HCT116 (cell line): ENCODE measurements around the gene TLR5. TPM values are rescaled to one million over a fixed set of nuclear protein-coding genes. Genes with fewer than 3 reads are reported as not detected.

Source experiments
- ATAC-seq: fragments of 200-7000 bp; cut with Tn5 transposase; 2 replicates; pipeline ENCODE4 v1.9.1; 2020; ENCODE audit warnings: mild to moderate bottlenecking, moderate library complexity
- BruUV-seq: library from RNA; stranded (reverse); fragments of 400-500 nt; replicated peaks from 2 replicates; lab custom pipeline; 2021; lab: Mats Ljungman, UMichigan
- CTCF ChIA-PET: fragments of 300-600 bp; sonication (Branson Sonifier 250); formaldehyde crosslinking; loops from one replicate; lab custom pipeline; 2021; ENCODE audit warnings: antibody characterized with exemption; lab: Charles Lee
- POLR2A ChIA-PET: fragments of 300-600, 350-600 bp; sonication (Branson Sonifier 250); formaldehyde crosslinking; loops from one replicate; lab custom pipeline; 2021; ENCODE audit warnings: antibody characterized with exemption; lab: Charles Lee
- RAD21 ChIA-PET, 2 experiments: fragments of 300-600 bp; sonication (Branson Sonifier 250); formaldehyde crosslinking; loops; one replicate each; lab custom pipeline; 2023; ENCODE audit warnings: low total read pairs in 2 of 2; ENCODE audit not compliant: uncharacterized antibody in 2 of 2, unreplicated experiment in 2 of 2, low non-redundant PET in 1 of 2; lab: Charles Lee
- DNase-seq: peaks from one replicate; pipeline ENCODE4 v3.0.0-alpha.2; 2010; ENCODE audit warnings: low read depth, low spot score
- H2AFZ ChIP-seq: fragments of 200-600 bp; shearing (Covaris generic), sonication (generic); 2 replicates; pipeline ENCODE4 v1.6.1; 2017; ENCODE audit warnings: low read depth, mixed run types, mixed read lengths, antibody characterized with exemption, low read length; ENCODE audit not compliant: poor library complexity, severe bottlenecking
- H3K27ac ChIP-seq: 2 replicates; pipeline ENCODE4 v1.5.1; 2012; ENCODE audit warnings: low read depth, low read length
- H3K27me3 ChIP-seq: fragments of 200-600 bp; sonication (generic); 2 replicates; pipeline ENCODE4 v1.6.1; 2016; ENCODE audit warnings: mixed run types, low read length, mixed read lengths; ENCODE audit not compliant: insufficient read depth
- H3K36me3 ChIP-seq, 2 experiments: fragments of 200-500 bp in 1 of 2; fragments of 200-600 bp in 1 of 2; sonication (Bioruptor generic) in 1 of 2; sonication (generic) in 1 of 2; 2 replicates each; pipeline versions ENCODE4 v1.5.1 to v1.6.1; 2014 to 2016; ENCODE audit warnings: low read length in 2 of 2, inconsistent platforms in 1 of 2, mixed read lengths in 1 of 2, mixed run types in 1 of 2; ENCODE audit not compliant: insufficient read depth in 2 of 2, control insufficient read depth in 1 of 2
- H3K4me1 ChIP-seq, 2 experiments: fragments of 200-600 bp in 1 of 2; sonication (generic) in 1 of 2; 2 replicates each; pipeline versions ENCODE4 v1.5.1 to v1.6.1; 2012 to 2017; ENCODE audit warnings: low read length in 2 of 2, inconsistent platforms in 1 of 2, mild to moderate bottlenecking in 1 of 2, mixed read lengths in 1 of 2, mixed run types in 1 of 2, moderate library complexity in 1 of 2; ENCODE audit not compliant: insufficient read depth in 2 of 2, control insufficient read depth in 1 of 2
- H3K4me2 ChIP-seq: fragments of 200-600 bp; sonication (generic); 2 replicates; pipeline ENCODE4 v1.6.1; 2017; ENCODE audit warnings: mixed run types, low read length, mixed read lengths
- H3K4me3 ChIP-seq, 2 experiments: fragments of 200-600 bp in 1 of 2; sonication (generic) in 1 of 2; replicated peaks in 1 of 2; 2 replicates each; pipeline ENCODE4 v1.5.1; 2011 to 2016; ENCODE audit warnings: low read length in 2 of 2, control low read depth in 1 of 2, low read depth in 1 of 2, mild to moderate bottlenecking in 1 of 2, mixed read lengths in 1 of 2, mixed run types in 1 of 2
- H3K79me2 ChIP-seq: fragments of 200-600 bp; sonication (generic); 2 replicates; pipeline ENCODE4 v1.6.1; 2017; ENCODE audit warnings: mild to moderate bottlenecking, mixed run types, low read length, moderate library complexity, mixed read lengths; ENCODE audit not compliant: insufficient read depth
- H3K9ac ChIP-seq: fragments of 200-600 bp; sonication (generic); 2 replicates; pipeline ENCODE4 v1.6.1; 2016; ENCODE audit warnings: low read length, mixed read lengths
- H3K9me2 ChIP-seq: fragments of 200-600 bp; sonication (generic), shearing (Covaris generic); 2 replicates; pipeline ENCODE4 v1.6.1; 2017; ENCODE audit warnings: mixed run types, mild to moderate bottlenecking, moderate library complexity; ENCODE audit not compliant: insufficient read depth
- H3K9me3 ChIP-seq, 2 experiments: fragments of 200-500 bp in 1 of 2; fragments of 200-600 bp in 1 of 2; sonication (Bioruptor generic) in 1 of 2; sonication (generic) in 1 of 2; 2 replicates each; pipeline ENCODE4 v1.6.1; 2014 to 2017; ENCODE audit warnings: low read length in 2 of 2, mixed read lengths in 2 of 2, inconsistent platforms in 1 of 2, low read depth in 1 of 2, mild to moderate bottlenecking in 1 of 2, mixed run types in 1 of 2, moderate library complexity in 1 of 2; ENCODE audit not compliant: control insufficient read depth in 1 of 2, insufficient read depth in 1 of 2
- H4K20me1 ChIP-seq: fragments of 200-600 bp; sonication (generic), shearing (Covaris generic); 2 replicates; pipeline ENCODE4 v1.6.1; 2017; ENCODE audit warnings: mixed run types, mild to moderate bottlenecking, moderate library complexity; ENCODE audit not compliant: insufficient read depth
- ATF3 ChIP-seq: IDR thresholded peaks from 2 replicates; pipeline ENCODE4 v1.6.1; 2012
- EZH2 ChIP-seq: fragments of 200-600 bp; sonication (generic); IDR thresholded peaks from 2 replicates; pipeline ENCODE4 v1.6.1; 2017; ENCODE audit warnings: antibody characterized with exemption, mixed run types
- FOSL1 ChIP-seq: IDR thresholded peaks from 2 replicates; pipeline ENCODE4 v1.6.1; 2012; ENCODE audit warnings: low read depth
- JUND ChIP-seq: IDR thresholded peaks from 2 replicates; pipeline ENCODE4 v1.6.1; 2012
- MAX ChIP-seq: IDR thresholded peaks from 2 replicates; pipeline ENCODE4 v1.6.1; 2012
- POLR2A ChIP-seq: IDR thresholded peaks from 2 replicates; pipeline ENCODE4 v1.7.0; 2011; ENCODE audit warnings: borderline replicate concordance; ENCODE audit not compliant: insufficient read depth, insufficient read length; ENCODE audit errors: extremely low read depth
- SIN3A ChIP-seq: IDR thresholded peaks from 2 replicates; pipeline ENCODE4 v1.6.1; 2012; ENCODE audit warnings: low read depth
- TCF7L2 ChIP-seq: IDR thresholded peaks from 2 replicates; pipeline ENCODE4 v1.7.0; 2011; ENCODE audit warnings: borderline replicate concordance, inconsistent platforms; ENCODE audit not compliant: insufficient read depth, insufficient read length; ENCODE audit errors: extremely low read depth
- YY1 ChIP-seq: IDR thresholded peaks from 2 replicates; pipeline ENCODE4 v1.6.1; 2011; ENCODE audit warnings: low read length, low read depth, moderate library complexity, mild to moderate bottlenecking; ENCODE audit not compliant: insufficient replicate concordance; ENCODE audit errors: extremely low read depth
- ZFX ChIP-seq: fragments of 450-650 bp; IDR thresholded peaks from 2 replicates; pipeline ENCODE4 v1.6.1; 2017
- ZNF274 ChIP-seq: fragments of 200-500 bp; sonication (Bioruptor generic); IDR thresholded peaks from 2 replicates; pipeline ENCODE4 v1.6.1; 2014; ENCODE audit warnings: mild to moderate bottlenecking, low read depth, low read length, inconsistent platforms
- intact Hi-C: fragments of 100-400 bp; cut with micrococcal nuclease; formaldehyde crosslinking; loops from 2 replicates; pipeline ENCODE4 v1.10.0; 2022
- total RNA-seq: library from RNA; stranded (reverse); gene quantifications from one replicate; pipeline ENCODE4 v1.2.1, GENCODE V29; 2021; ENCODE audit not compliant: unreplicated experiment

TLR5 gene
- total RNA-seq, 1 experiment from 2014 or later, result 1.2 TPM

GRCh38 chr1:223068900-223069665 is 74.0 kb downstream of the TLR5 start:
- TF ChIP-seq FOSL1 (no peak), ZNF274 (no peak), MAX (no peak), JUND (no peak), ATF3 (no peak), POLR2A (no peak), YY1 (no peak), TCF7L2 (no peak), ZFX (no peak), SIN3A (no peak), EZH2 (no peak)
- intact Hi-C loops, result no loop called here

More at GRCh38 chr1:223068900-223069665, 74.0 kb downstream of the TLR5 start:
- H3K9ac ChIP-seq, result no peak overlapping the region
- H3K79me2 ChIP-seq, result no peaks in the 10 kb centered on the region
- H3K4me3 ChIP-seq, result no peak overlapping the region
- H3K9me3 ChIP-seq, result no peaks in the 10 kb centered on the region
- H3K4me1 ChIP-seq, result no peaks in the 10 kb centered on the region; a peak in 1 of 4 replicates
- no peak overlapping the region for H3K4me2 ChIP-seq
- DNase-seq (no peak), ATAC-seq (no peak)
- H3K27ac ChIP-seq, result no peak overlapping the region
- H4K20me1 ChIP-seq, result no peaks in the 10 kb centered on the region
- BruUV-seq, result no TSS peak
- 0 out of 2 replicates have a peak, but pooled peaks cover 3% of the 10 kb centered on the region for H3K9me2 ChIP-seq
- H2AFZ ChIP-seq, result no peak overlapping the region
- H3K27me3 ChIP-seq, result 0 out of 2 replicates have a peak, but pooled peaks cover 2% of the 10 kb centered on the region
- no peaks in the 10 kb centered on the region for H3K36me3 ChIP-seq
- POLR2A ChIA-PET, result no interaction called here
- RAD21 ChIA-PET, result no interaction called here
- CTCF ChIA-PET, result no interaction called here
